Umbilical cord (tissue), 2 donors: Measurements from ENCODE around the gene NME1. TPM values are rescaled to one million over a fixed set of nuclear protein-coding genes. Genes with fewer than 3 reads are reported as not detected.

Source experiments
- DNase-seq: peaks from one replicate; pipeline ENCODE4 v3.0.0-alpha.2; 2015; ENCODE audit warnings: low spot score
- total RNA-seq: library from RNA; depleted of rRNA; stranded (reverse); fragments of >200 nt; gene quantifications from one replicate; pipeline ENCODE4 v1.2.3, GENCODE V29; 2014; ENCODE audit warnings: low replicate concordance; ENCODE audit not compliant: insufficient read depth

Gene NME1
- total RNA-seq, 1 donor from 2014 or later, result 65.5 TPM

- DNase-seq, result no peak
Measured at GRCh38 chr17:51189162-51189561, 35.8 kb downstream of the NME1 start.

DNA sequence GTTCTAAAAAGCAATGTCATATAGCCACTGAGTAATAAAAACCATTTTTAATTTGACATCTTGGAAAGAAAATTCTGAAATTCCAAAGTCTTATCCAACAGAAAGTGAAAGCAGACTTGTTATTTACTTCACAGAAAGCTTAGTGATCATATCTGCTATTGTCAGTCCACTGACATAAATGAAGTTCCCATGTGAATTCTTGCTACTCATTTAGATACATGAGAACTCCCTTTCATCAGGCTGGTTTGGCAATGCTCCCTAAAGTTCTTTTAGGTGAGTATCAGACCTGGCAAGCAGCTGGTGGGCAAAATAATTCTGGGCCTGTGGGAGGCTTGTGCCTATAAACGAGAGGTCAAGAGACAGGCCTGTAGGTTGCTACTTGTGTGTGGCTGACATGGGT is 36.3 kb downstream of the NME1 start:
- no peak for DNase-seq

DNA sequence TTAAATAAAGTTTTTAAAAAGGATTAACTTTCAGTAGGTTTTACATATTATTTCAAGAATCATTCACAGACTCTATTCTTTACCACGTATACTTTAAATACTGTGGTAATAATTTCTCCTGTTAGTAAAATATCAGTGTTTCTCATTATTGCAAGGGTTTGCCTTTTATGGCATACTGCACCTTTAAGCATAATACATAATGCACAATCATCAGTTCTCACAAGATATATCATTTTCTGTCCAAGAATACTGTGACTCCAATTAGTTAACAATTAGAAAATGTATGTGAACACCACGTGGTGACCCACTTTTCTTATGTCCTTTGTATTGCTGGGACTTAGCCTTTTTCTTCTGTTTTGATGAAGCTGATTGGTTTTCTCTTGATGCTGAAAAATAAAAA is 38.5 kb downstream of the NME1 start:
- no peak for DNase-seq

DNA sequence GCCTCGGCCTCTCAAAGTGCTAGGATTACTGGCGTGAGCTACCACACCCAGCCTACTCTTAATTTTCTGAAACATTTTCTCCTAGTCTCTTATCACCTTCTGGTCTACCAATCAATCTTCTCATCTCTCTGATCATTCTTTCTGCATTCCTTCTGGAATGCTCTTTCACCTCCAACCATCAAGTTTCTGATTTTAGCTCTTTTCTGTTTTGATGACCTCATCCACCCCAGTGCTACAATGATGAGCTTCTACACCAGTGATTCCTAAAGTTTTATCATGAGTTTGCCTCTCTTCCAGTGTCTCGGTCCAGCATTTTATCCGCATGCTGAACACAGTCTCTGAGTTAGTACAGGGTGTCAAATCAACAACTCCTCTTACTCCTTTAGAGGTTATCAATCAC is 44.4 kb downstream of the NME1 start:
- no peak for DNase-seq

DNA sequence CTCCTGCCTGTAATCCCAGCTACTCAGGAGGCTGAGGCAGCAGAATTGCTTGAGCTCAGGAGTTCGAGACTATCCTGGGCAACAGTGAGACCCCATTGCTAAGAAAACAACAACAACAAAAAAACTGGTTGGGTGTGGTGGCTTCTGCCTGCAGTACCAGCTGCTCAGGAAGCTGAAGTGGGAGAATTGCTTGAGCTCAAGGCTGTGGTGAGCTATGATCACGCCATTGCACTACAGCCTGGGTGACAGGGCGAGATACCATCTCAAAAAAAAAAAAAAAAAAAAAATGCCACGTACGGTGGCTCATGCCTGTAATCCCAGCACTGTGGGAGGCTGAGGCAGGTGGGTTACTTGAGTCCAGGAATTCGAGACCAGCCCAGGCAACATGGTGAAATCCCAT is 46.9 kb downstream of the NME1 start:
- DNase-seq, result no peak

DNA sequence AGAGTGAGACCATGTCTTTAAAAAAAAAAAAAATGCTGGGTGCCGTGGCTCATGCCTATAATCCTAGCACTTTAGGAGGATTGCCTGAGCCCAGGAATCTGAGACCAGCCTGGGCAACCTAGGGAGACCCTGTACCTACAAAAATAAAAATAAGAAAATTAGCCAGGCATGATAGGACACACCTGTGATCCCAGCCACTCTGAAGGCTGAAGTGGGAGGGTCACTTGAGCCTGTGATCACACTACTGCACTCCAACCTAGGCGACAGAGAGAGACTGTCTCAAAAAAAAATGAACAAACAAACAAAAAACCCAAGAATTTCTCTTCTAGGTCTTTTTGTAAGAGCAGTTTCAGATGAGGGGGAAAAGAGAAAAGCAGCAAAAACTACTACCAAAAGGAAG is 47.5 kb downstream of the NME1 start:
- DNase-seq, result no peak

- DNase-seq, result no peak
Measured at GRCh38 chr17:51203838-51204237, 50.5 kb downstream of the NME1 start.

Other genes with a start within 250 kb of the NME1 start
- gene SPAG9, start 32.7 kb upstream of the NME1 start, total RNA-seq, result 105 TPM
- gene NME2, start 12.9 kb downstream of the NME1 start, total RNA-seq, result 355 TPM
- 41.9 TPM for gene MBTD1, start 106.5 kb downstream of the NME1 start, total RNA-seq
- 15.9 TPM for gene UTP18, start 107.0 kb downstream of the NME1 start, total RNA-seq